Stimulated activated CD4-positive, alpha-beta T cell treated with anti-CD3 and anti-CD28 coated beads, Interleukin-1b, Interleukin-23, amount 100 ng/mL, for 4 hours (primary cell): ENCODE measurements around the gene MLLT6.

Source experiments
- DNase-seq, 2 donors: peaks; one replicate each; pipeline ENCODE4 v3.0.0-alpha.2; 2020; ENCODE audit warnings: low read depth in 2 of 2

Gene MLLT6

GRCh38 chr17:38762231-38762630 is 57.2 kb downstream of the MLLT6 start:
- no peak for DNase-seq

- no peak for DNase-seq
Measured at GRCh38 chr17:38766341-38766740, 61.3 kb downstream of the MLLT6 start.

- DNase-seq: no peak
Measured at GRCh38 chr17:38768417-38768816, 63.3 kb downstream of the MLLT6 start.

GRCh38 chr17:38773258-38773657 is 68.2 kb downstream of the MLLT6 start:
- DNase-seq: no peak

- no peak for DNase-seq
Measured at GRCh38 chr17:38777641-38778250, 72.7 kb downstream of the MLLT6 start.
